HEK293T (cell line): ENCODE data around the gene STX18.

ENCODE experiments used
- CTCF ChIA-PET: fragments of 350-600 bp; formaldehyde crosslinking; extraction: SDS; loops from one replicate; lab custom pipeline; 2021; ENCODE audit warnings: antibody characterized with exemption, inconsistent platforms; lab: Yijun Ruan, JAX
- POLR2A ChIA-PET: fragments of 350-600 bp; formaldehyde crosslinking; extraction: SDS; loops from one replicate; lab custom pipeline; 2020; ENCODE audit warnings: antibody characterized with exemption, inconsistent platforms; lab: Yijun Ruan, JAX
- DNase-seq: peaks from one replicate; pipeline ENCODE4 v3.0.0; 2012; ENCODE audit warnings: mixed read lengths; ENCODE audit errors: extremely low spot score
- ARNT ChIP-seq: fragments of 450-650 bp; IDR thresholded peaks from 2 replicates; pipeline ENCODE4 v1.6.1; 2017; ENCODE audit warnings: mild to moderate bottlenecking
- BHLHE40 ChIP-seq: fragments of 450-650 bp; IDR thresholded peaks from 2 replicates; pipeline ENCODE4 v1.6.1; 2016; ENCODE audit warnings: mild to moderate bottlenecking, moderate library complexity, borderline replicate concordance
- CTBP1 ChIP-seq: fragments of 450-650 bp; IDR thresholded peaks from 2 replicates; pipeline ENCODE4 v1.6.1; 2016; ENCODE audit warnings: borderline replicate concordance
- ELF4 ChIP-seq: fragments of 450-650 bp; IDR thresholded peaks from 2 replicates; pipeline ENCODE4 v1.6.1; 2017; ENCODE audit warnings: antibody characterized with exemption
- FOXA1 ChIP-seq: fragments of 450-650 bp; IDR thresholded peaks from 2 replicates; pipeline ENCODE4 v1.6.1; 2016; ENCODE audit warnings: mild to moderate bottlenecking
- FOXK2 ChIP-seq: fragments of 450-650 bp; IDR thresholded peaks from 2 replicates; pipeline ENCODE4 v1.6.1; 2016; ENCODE audit warnings: mild to moderate bottlenecking
- FOXM1 ChIP-seq: fragments of 450-650 bp; IDR thresholded peaks from 2 replicates; pipeline ENCODE4 v1.6.1; 2017; ENCODE audit warnings: mild to moderate bottlenecking, borderline replicate concordance
- HDGF ChIP-seq: fragments of 450-650 bp; IDR thresholded peaks from 2 replicates; pipeline ENCODE4 v1.6.1; 2017; ENCODE audit warnings: antibody characterized with exemption, borderline replicate concordance
- L3MBTL2 ChIP-seq: fragments of 450-650 bp; conservative IDR thresholded peaks from 2 replicates; pipeline ENCODE4 v1.6.1; 2016; ENCODE audit warnings: mild to moderate bottlenecking
- LEF1 ChIP-seq: fragments of 450-650 bp; IDR thresholded peaks from 2 replicates; pipeline ENCODE4 v1.6.1; 2017; ENCODE audit warnings: mild to moderate bottlenecking, borderline replicate concordance
- NFRKB ChIP-seq: fragments of 450-650 bp; IDR thresholded peaks from 2 replicates; pipeline ENCODE4 v1.6.1; 2016; ENCODE audit warnings: mild to moderate bottlenecking, moderate library complexity
- SP1 ChIP-seq: fragments of 450-650 bp; IDR thresholded peaks from 2 replicates; pipeline ENCODE4 v1.6.1; 2017
- SUZ12 ChIP-seq: fragments of 450-650 bp; IDR thresholded peaks from 2 replicates; pipeline ENCODE4 v1.6.1; 2016; ENCODE audit warnings: mild to moderate bottlenecking
- TARDBP ChIP-seq: fragments of 450-650 bp; IDR thresholded peaks from 2 replicates; pipeline ENCODE4 v1.6.1; 2016
- ZNF384 ChIP-seq: fragments of 450-650 bp; IDR thresholded peaks from 2 replicates; pipeline ENCODE4 v1.6.1; 2016
- TF ChIP-seq, protein P1 (sequence below): fragments of 450-650 bp; IDR thresholded peaks from 2 replicates; pipeline ENCODE4 v1.6.1; 2016

STX18 gene

GRCh38 chr4:4440333-4441061, 101.4 kb downstream of the STX18 start:
- CTCF ChIA-PET = interaction anchor here (0.8 to 1.0 kb wide), 2 partner anchors 10 to 67 kb away, joined by 3 to 4 read pairs; no protein-coding TSS in a partner anchor
- POLR2A ChIA-PET = no interaction called here
- TF ChIP-seq CTBP1 (no peak), L3MBTL2 (no peak), NFRKB (no peak), ELF4 (no peak), SUZ12 (no peak), FOXA1 (no peak)
- TF ChIP-seq, protein P1, sequence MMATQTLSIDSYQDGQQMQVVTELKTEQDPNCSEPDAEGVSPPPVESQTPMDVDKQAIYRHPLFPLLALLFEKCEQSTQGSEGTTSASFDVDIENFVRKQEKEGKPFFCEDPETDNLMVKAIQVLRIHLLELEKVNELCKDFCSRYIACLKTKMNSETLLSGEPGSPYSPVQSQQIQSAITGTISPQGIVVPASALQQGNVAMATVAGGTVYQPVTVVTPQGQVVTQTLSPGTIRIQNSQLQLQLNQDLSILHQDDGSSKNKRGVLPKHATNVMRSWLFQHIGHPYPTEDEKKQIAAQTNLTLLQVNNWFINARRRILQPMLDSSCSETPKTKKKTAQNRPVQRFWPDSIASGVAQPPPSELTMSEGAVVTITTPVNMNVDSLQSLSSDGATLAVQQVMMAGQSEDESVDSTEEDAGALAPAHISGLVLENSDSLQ = 0 out of 2 replicates have a peak, but pooled peaks have one; percentile 34
- no peak for DNase-seq

DNA sequence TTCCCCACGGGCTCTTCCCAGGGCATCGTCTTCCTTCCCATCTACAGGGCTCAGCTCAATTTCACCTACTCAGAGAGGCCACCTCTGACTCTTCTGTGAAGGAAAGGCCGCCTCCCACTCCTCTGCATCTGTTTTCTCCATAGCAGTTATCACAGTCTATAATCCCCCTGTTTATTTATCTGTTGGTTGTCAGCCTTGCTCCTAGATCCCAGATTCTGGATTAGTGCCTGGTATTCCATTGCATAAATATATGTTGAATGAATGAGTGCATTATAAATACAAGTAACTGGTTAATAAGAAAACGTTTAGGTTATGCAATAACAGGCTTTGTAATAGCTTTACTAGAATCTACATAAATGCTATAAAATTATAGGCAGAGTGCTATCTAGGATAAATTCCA, 102.1 kb downstream of the STX18 start:
- TF ChIP-seq LEF1 = no peak
- TF ChIP-seq BHLHE40 = no peak
- no peak for TF ChIP-seq NFRKB
- no peak for TF ChIP-seq FOXA1
- TF ChIP-seq CTBP1 = no peak
- TF ChIP-seq, protein P1 = no peak
- TF ChIP-seq L3MBTL2 = no peak
- TF ChIP-seq HDGF = no peak
- no peak for TF ChIP-seq ELF4
- TF ChIP-seq TARDBP = no peak
- no peak for TF ChIP-seq SUZ12
- CTCF ChIA-PET = no interaction called here
- DNase-seq = no peak
- POLR2A ChIA-PET = no interaction called here

GRCh38 chr4:4438891-4439290, 103.0 kb downstream of the STX18 start:
- TF ChIP-seq FOXA1 = no peak
- TF ChIP-seq LEF1 = no peak
- no peak for TF ChIP-seq SUZ12
- no peak for TF ChIP-seq FOXK2
- TF ChIP-seq SP1 = no peak
- TF ChIP-seq CTBP1 = no peak
- TF ChIP-seq FOXM1 = no peak
- TF ChIP-seq, protein P1 = no peak
- no peak for TF ChIP-seq L3MBTL2
- no peak for TF ChIP-seq ARNT
- no peak for TF ChIP-seq TARDBP
- TF ChIP-seq ZNF384 = no peak
- TF ChIP-seq NFRKB = no peak
- no peak for TF ChIP-seq BHLHE40
- TF ChIP-seq ELF4 = no peak
- TF ChIP-seq HDGF = no peak
- no peak for DNase-seq
- CTCF ChIA-PET = no interaction called here
- POLR2A ChIA-PET = no interaction called here

- ChIA-PET POLR2A (no interaction called here), CTCF (no interaction called here)
- TF ChIP-seq NFRKB = no peak
- no peak for TF ChIP-seq CTBP1
- TF ChIP-seq ZNF384 = no peak
- no peak for TF ChIP-seq FOXK2
- no peak for TF ChIP-seq L3MBTL2
- no peak for TF ChIP-seq ELF4
- no peak for TF ChIP-seq ARNT
- no peak for TF ChIP-seq SP1
- TF ChIP-seq TARDBP = no peak
- TF ChIP-seq HDGF = no peak
- no peak for TF ChIP-seq FOXA1
- TF ChIP-seq, protein P1 = no peak
- TF ChIP-seq LEF1 = no peak
- no peak for TF ChIP-seq SUZ12
- no peak for DNase-seq
Measured at GRCh38 chr4:4437798-4438470, 103.9 kb downstream of the STX18 start.

- ChIA-PET CTCF (no interaction called here), POLR2A (no interaction called here)
- TF ChIP-seq CTBP1 (no peak), BHLHE40 (no peak), HDGF (no peak)
- TF ChIP-seq, protein P1 = no peak
- no peak for DNase-seq
Measured at GRCh38 chr4:4436244-4436823, 105.5 kb downstream of the STX18 start.
